HG02870 (cell line): Measurements from ENCODE around the gene CAMK2D.

Source experiments
- ATAC-seq: cut with Tn5 transposase; IDR thresholded peaks from one replicate; pipeline ENCODE4 v1.9.1; 2021; ENCODE audit warnings: mild to moderate bottlenecking, moderate library complexity; ENCODE audit not compliant: unreplicated experiment

Gene CAMK2D

DNA sequence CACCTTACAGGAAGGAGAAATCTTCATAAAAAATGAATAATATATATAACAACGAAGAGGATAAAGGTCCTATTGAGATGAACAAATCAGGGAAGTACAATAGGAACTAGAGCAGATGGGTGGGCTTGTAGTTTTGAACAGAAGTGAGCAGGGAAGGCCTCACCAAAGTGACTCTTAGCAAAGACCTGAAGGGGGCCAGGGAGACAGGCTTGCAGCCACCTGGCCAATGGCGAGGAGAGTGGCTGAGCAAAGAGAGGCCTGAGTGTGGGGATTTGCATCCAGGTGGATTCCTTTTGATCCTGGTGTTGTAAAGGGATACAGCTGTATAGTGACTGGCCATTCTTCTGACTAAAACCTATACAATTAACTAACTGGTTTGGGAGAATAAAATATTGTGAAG, 354.1 kb downstream of the CAMK2D start:
- ATAC-seq, result no peak

DNA sequence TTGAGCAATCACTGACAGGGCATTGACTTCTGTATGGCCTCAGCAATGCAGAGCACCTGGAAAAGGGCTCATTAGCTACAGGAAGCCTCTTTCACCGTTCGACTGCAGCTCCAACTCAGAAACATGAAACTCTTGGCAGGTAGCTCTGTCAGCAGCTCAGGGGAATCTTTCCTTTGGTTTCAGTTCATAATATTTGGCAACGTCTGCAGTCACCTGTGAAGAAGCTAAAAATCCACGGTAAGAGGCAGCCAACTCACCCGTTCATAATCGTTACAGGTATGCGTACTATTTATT, 354.9 kb downstream of the CAMK2D start:
- no peak for ATAC-seq

DNA sequence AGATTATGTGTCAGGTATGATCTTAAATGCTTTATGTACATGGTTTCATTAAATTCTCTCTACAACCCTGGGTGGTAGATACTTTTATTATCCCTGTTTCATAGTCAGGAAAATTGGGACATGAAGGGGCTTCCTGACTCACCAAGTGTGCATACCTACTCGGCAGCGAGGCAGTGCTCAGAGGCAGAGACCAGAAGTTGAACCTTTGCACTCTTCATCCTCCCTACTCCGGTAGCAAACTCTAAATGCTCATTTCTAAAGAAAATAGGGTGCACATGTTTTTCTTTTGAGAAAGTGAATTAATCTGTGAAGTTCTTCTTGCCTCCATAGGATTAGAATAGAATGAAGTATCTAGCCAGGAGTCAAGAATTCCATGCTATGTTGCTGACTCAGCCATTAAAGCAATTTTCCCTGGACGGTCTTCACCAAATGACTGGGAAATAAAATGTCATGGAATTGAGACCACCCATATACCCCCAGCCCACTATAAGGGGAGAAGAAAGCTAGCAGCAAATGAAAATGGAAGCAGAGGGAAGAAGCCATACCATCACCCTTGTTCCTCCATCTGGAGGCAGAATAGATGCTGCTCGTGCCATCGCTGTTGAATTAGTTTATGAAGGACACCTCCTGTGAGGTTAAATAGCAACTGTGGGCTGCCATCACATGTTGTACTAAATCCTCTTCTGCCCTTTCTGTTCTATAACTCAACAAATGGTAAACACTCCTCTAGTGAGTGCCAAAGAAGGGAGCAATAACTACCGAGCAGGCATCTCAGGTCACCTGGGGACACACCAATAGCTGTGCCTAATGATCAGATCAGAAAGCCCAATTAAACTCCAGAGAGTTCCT, 355.4 kb downstream of the CAMK2D start:
- ATAC-seq, result no peak

DNA sequence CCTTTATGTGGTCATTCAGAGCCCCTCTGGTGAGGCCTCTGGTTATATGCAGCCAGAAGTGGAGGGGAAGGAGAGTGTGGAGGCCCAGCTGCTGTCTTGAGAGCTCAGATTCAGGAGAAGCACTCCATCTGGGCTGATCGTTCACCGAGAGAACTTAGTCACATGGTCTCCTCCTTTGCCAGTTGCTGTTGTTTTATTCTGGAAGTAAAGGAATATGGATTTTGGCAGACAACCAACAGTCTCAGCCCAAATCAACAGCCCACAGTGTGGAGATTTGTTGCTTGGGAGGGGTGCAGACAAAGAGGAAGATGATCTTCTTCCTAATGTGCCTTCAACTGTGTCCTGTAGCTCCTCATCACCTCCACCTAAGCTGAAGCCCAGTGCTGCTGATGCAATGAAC, 356.7 kb downstream of the CAMK2D start:
- ATAC-seq, result no peak

DNA sequence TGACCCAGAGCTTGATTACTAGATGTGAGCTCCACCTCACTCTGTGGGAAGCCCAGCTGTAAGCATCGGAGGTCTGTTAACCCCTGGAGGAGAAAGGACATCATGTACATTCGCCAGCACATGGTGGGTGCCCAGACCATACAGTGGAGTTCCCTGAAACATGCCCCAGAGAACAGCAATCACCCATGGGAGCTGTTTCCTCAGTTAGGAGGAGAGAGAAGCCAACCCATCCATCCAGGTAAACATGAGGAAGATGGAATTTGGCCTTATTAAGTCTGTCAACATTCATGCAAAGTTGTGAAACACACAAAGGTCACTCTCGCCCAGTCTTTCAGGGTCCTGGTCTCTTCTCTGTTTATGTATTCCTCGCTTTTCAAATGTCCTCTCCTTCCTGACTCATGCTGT, 357.4 kb downstream of the CAMK2D start:
- no peak for ATAC-seq
